Osteoblast (primary cell): ENCODE data around the gene EGF. TPM values are rescaled to one million over a fixed set of nuclear protein-coding genes. Genes with fewer than 3 reads are reported as not detected.

Experiments
- DNase-seq: peaks from one replicate; pipeline ENCODE4 v3.0.0; 2011; ENCODE audit warnings: low spot score, mixed read lengths; ENCODE audit not compliant: insufficient read length; ENCODE audit errors: missing footprints
- H2AFZ ChIP-seq: 2 replicates; pipeline ENCODE4 v1.6.0; 2011; ENCODE audit warnings: mild to moderate bottlenecking, low read length
- H3K27ac ChIP-seq: 2 replicates; pipeline ENCODE4 v1.5.1; 2011; ENCODE audit warnings: mild to moderate bottlenecking, low read depth, low read length, moderate library complexity
- H3K27me3 ChIP-seq: 2 replicates; pipeline ENCODE4 v1.6.0; 2012; ENCODE audit warnings: mild to moderate bottlenecking, control low read depth, inconsistent platforms, low read length, moderate library complexity; ENCODE audit not compliant: insufficient read depth
- H3K36me3 ChIP-seq: 2 replicates; pipeline ENCODE4 v1.5.1; 2011; ENCODE audit warnings: mild to moderate bottlenecking, low read length, control low read depth, moderate library complexity; ENCODE audit not compliant: insufficient read depth
- H3K4me1 ChIP-seq: 2 replicates; pipeline ENCODE4 v1.5.1; 2011; ENCODE audit warnings: mild to moderate bottlenecking, low read length, control low read depth, moderate library complexity; ENCODE audit not compliant: insufficient read depth
- H3K4me2 ChIP-seq: 2 replicates; pipeline ENCODE4 v1.6.0; 2011; ENCODE audit warnings: mild to moderate bottlenecking, low read length; ENCODE audit not compliant: insufficient read depth
- H3K4me3 ChIP-seq: fragments of 200-600 bp; sonication (generic); 3 replicates; pipeline ENCODE4 v1.5.1; 2012; ENCODE audit warnings: mild to moderate bottlenecking, low read length, inconsistent platforms; ENCODE audit not compliant: insufficient read depth
- H3K79me2 ChIP-seq: 2 replicates; pipeline ENCODE4 v1.6.0; 2012; ENCODE audit warnings: mild to moderate bottlenecking, low read length, control low read depth, inconsistent platforms; ENCODE audit not compliant: insufficient read depth
- H3K9me3 ChIP-seq: 2 replicates; pipeline ENCODE4 v1.5.1; 2011; ENCODE audit warnings: low read depth, low read length, control low read depth
- H4K20me1 ChIP-seq: 2 replicates; pipeline ENCODE4 v1.6.0; 2012; ENCODE audit warnings: mild to moderate bottlenecking, low read length, control low read depth; ENCODE audit not compliant: insufficient read depth
- CTCF ChIP-seq: IDR thresholded peaks from 2 replicates; pipeline ENCODE4 v1.5.1; 2011; ENCODE audit warnings: mild to moderate bottlenecking, low read depth, low read length, moderate library complexity; ENCODE audit errors: extremely low read depth
- total RNA-seq: library from RNA; depleted of rRNA; stranded (reverse); fragments of >200 nt; gene quantifications from 2 replicates; pipeline ENCODE4 v1.2.3, GENCODE V29; 2012

EGF gene
- total RNA-seq, 1 donor: 0.36 TPM

DNA sequence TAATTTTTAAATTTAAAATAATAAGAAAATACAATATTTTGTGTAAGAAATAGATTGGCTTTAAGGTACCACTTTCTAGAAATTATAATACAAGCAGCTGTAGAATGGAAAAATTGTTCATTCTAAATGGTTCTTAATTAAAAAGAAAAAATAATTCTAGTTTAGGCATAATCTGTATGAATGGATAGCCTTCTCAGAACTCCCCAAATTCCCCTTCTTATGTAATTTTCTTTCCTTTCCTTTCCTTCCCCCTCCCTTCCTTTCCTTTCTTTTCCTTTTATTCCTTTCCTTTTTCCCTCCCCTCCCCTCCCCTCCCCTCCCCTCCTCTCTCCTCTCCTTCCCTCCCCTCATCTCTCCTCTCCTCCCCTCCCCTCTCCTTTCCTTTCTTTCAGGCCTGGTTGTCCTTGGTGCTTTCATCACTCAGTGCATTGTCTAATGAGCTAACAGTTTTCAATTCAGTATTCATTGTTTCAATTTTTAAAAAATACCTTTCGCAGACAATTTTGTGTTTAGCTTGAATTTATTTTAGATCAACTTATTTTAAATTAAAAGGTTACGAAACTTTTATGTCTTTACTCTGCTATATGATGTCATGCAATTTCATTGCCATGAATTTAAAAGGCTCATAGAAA lies 35.9 kb upstream of the EGF start:
- H3K27me3 ChIP-seq: no peaks in the 10 kb centered on the region
- H3K36me3 ChIP-seq: no peaks in the 10 kb centered on the region
- H3K4me3 ChIP-seq: no peak overlapping the region
- H4K20me1 ChIP-seq: no peaks in the 10 kb centered on the region
- no peak overlapping the region for H2AFZ ChIP-seq
- no peak overlapping the region for H3K27ac ChIP-seq
- no peaks in the 10 kb centered on the region for H3K4me1 ChIP-seq
- no peaks in the 10 kb centered on the region for H3K9me3 ChIP-seq
- DNase-seq: no peak
- TF ChIP-seq CTCF: no peak
- H3K4me2 ChIP-seq: no peak overlapping the region
- H3K79me2 ChIP-seq: no peaks in the 10 kb centered on the region

DNA sequence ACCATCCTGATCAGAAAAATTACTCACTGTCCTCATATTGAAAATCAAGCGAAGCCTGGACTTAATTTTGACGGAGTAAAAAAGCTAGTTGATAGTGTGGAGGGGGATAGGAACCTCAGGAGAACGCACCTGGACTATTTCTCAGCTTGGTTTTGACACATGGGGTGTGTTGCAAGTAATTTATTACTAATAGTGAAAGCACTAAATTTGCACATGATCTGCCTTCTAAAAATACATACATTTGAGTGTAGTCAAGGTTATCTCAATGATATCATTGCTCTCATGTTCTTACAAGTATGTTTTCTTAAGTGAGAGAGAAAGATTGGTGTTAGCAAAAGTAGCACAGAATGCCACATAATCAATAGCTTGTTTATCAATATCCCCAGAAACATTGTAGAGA lies 35.3 kb upstream of the EGF start:
- Histone ChIP-seq H4K20me1 (no peaks in the 10 kb centered on the region), H3K4me3 (no peak overlapping the region), H3K4me1 (no peaks in the 10 kb centered on the region), H3K36me3 (no peaks in the 10 kb centered on the region), H3K27me3 (no peaks in the 10 kb centered on the region), H3K79me2 (no peaks in the 10 kb centered on the region), H2AFZ (no peak overlapping the region), H3K4me2 (no peak overlapping the region), H3K27ac (no peak overlapping the region), H3K9me3 (no peaks in the 10 kb centered on the region)
- no peak for DNase-seq
- TF ChIP-seq CTCF: no peak

DNA sequence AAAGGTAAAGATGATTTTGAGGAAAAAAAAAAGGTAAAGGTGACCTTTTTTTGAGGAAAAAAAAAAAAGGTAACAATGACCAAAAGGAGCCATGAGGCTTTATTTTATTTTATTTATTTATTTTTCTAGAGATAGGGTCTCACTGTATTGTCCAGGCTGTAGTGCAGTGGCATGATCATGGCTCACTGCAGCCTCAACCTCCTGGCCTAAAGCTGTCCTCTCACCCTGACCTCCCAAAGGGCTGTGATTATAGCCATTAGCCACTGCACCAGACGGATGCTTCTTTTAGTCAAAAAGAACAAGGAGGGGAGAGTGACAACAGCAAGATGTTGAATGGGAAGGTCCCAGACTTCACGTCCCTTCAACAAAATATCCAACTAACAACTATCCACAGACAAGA lies 34.3 kb upstream of the EGF start:
- Histone ChIP-seq H3K9me3 (no peaks in the 10 kb centered on the region), H3K27me3 (no peaks in the 10 kb centered on the region), H4K20me1 (no peaks in the 10 kb centered on the region), H3K36me3 (no peaks in the 10 kb centered on the region), H2AFZ (no peak overlapping the region), H3K27ac (no peak overlapping the region), H3K4me2 (no peak overlapping the region), H3K4me3 (no peak overlapping the region), H3K4me1 (no peaks in the 10 kb centered on the region), H3K79me2 (no peaks in the 10 kb centered on the region)
- TF ChIP-seq CTCF: no peak
- DNase-seq: no peak

DNA sequence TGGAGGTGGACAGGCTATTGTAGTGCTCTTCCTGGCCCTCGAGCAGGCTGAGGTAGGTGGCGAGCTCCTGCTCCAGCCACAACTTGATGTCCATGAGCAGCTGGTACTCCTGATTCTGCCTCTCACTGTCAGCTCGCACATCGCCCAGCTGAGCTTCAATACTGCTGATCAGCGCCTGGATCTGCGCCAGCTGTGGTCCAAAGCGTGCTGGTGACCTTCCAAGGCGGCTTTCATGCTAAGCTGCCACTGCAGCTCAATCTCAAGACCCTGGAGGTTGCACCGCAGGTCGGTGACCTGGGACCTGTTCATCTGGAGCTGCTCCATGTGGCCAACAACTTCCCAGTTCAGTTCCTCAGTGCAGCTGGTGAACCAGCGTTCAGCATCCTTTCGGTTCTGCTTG lies 33.6 kb upstream of the EGF start:
- H3K4me2 ChIP-seq: no peak overlapping the region
- TF ChIP-seq CTCF: no peak
- no peak for DNase-seq
- H3K27me3 ChIP-seq: no peaks in the 10 kb centered on the region
- H3K4me3 ChIP-seq: no peak overlapping the region
- no peaks in the 10 kb centered on the region for H3K79me2 ChIP-seq
- no peaks in the 10 kb centered on the region for H3K4me1 ChIP-seq
- H4K20me1 ChIP-seq: no peaks in the 10 kb centered on the region
- H2AFZ ChIP-seq: no peak overlapping the region
- H3K9me3 ChIP-seq: no peaks in the 10 kb centered on the region
- H3K27ac ChIP-seq: no peak overlapping the region
- no peaks in the 10 kb centered on the region for H3K36me3 ChIP-seq
